22Rv1 (cell line): Measurements from ENCODE around the gene ANO8.

Experiments
- ZFX ChIP-seq: fragments of 450-650 bp; IDR thresholded peaks from 2 replicates; pipeline ENCODE4 v1.6.1; 2017; ENCODE audit warnings: antibody characterized with exemption, borderline replicate concordance
- TF ChIP-seq, protein P1 (sequence below): fragments of 450-650 bp; IDR thresholded peaks from 2 replicates; pipeline ENCODE4 v1.5.1; 2017; ENCODE audit warnings: mild to moderate bottlenecking

DNA sequence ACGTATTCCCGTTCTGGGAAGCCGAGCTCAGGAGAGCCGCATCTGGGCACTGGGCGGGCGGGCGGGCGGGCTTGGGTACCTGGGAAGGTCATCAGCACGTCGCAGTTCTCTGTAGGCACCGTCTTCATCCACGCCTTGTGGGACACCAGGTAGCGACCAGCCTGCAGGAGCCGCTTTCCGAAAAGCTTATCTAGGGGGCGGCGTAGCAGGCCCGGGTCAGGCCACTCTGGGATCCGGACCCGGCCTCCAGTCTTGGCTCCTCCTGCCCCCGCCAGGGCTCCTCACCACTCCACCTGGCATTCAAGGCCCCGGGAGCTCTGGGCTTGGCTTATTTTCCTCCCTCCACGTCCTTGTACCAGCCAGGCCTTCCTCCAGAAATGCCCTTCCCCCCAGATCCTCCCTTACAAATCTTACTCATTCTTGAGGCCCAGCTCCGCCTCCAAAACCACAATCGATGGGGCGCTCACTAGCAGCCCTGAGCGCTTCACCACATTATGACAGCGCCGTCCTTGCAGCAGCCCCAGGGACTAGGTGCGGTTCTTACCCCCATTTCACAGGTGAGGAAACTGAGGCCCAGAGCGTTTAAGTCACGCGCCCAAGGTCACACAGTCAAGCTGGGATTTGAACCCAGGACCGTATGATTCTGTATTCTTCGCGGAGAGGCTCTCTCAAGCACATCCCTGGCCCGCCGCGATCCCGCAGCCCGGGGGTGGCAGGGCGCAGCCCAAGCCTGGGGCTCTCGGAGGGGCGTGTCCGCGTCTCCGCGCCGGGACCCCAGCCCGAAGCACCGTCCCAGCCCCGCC, 843 bp downstream of the ANO8 start:
- TF ChIP-seq, protein P1, sequence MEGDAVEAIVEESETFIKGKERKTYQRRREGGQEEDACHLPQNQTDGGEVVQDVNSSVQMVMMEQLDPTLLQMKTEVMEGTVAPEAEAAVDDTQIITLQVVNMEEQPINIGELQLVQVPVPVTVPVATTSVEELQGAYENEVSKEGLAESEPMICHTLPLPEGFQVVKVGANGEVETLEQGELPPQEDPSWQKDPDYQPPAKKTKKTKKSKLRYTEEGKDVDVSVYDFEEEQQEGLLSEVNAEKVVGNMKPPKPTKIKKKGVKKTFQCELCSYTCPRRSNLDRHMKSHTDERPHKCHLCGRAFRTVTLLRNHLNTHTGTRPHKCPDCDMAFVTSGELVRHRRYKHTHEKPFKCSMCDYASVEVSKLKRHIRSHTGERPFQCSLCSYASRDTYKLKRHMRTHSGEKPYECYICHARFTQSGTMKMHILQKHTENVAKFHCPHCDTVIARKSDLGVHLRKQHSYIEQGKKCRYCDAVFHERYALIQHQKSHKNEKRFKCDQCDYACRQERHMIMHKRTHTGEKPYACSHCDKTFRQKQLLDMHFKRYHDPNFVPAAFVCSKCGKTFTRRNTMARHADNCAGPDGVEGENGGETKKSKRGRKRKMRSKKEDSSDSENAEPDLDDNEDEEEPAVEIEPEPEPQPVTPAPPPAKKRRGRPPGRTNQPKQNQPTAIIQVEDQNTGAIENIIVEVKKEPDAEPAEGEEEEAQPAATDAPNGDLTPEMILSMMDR = 0 out of 2 replicates have a peak, but pooled peaks have one; percentile 12
- TF ChIP-seq ZFX = no peak
